HG02678 (cell line): ENCODE data around the gene SPATA33.

Source experiments
- ATAC-seq: cut with Tn5 transposase; IDR thresholded peaks from one replicate; pipeline ENCODE4 v1.9.1; 2021; ENCODE audit warnings: mild to moderate bottlenecking, moderate library complexity; ENCODE audit not compliant: unreplicated experiment

Gene SPATA33

GRCh38 chr16:89657442-89658220 is at the start of gene SPATA33, which contains the start of gene CHMP1A:
SPATA33 (plus strand) TSS chr16:89657836; CDS start chr16:89657912, 76 bp downstream.
CHMP1A (minus strand) TSS chr16:89657708; CDS start chr16:89657588, 120 bp downstream.
- ATAC-seq, result peak; percentile 90

- no peak for ATAC-seq
Measured at GRCh38 chr16:89607937-89608740, 49.5 kb upstream of the SPATA33 start.

GRCh38 chr16:89610108-89610453 is 47.6 kb upstream of the SPATA33 start:
- ATAC-seq, result no peak

- no peak for ATAC-seq
Measured at GRCh38 chr16:89612415-89613166, 45.0 kb upstream of the SPATA33 start.

GRCh38 chr16:89613231-89613953 is 44.2 kb upstream of the SPATA33 start, which contains the start of gene DPEP1:
DPEP1 (plus strand) TSS chr16:89613642; CDS start chr16:89630411, 16,769 bp downstream.
- ATAC-seq, result no peak

- no peak for ATAC-seq
Measured at GRCh38 chr16:89613954-89614459, 43.6 kb upstream of the SPATA33 start.

GRCh38 chr16:89615176-89615575 is 42.5 kb upstream of the SPATA33 start:
- ATAC-seq, result no peak

- ATAC-seq, result no peak
Measured at GRCh38 chr16:89615596-89616090, 42.0 kb upstream of the SPATA33 start.

- no peak for ATAC-seq
Measured at GRCh38 chr16:89616623-89617022, 41.0 kb upstream of the SPATA33 start.

- ATAC-seq, result no peak
Measured at GRCh38 chr16:89617036-89617435, 40.6 kb upstream of the SPATA33 start.

- ATAC-seq, result no peak
Measured at GRCh38 chr16:89618109-89618998, 39.3 kb upstream of the SPATA33 start.

GRCh38 chr16:89619840-89620239 is 37.8 kb upstream of the SPATA33 start:
- no peak for ATAC-seq

- no peak for ATAC-seq
Measured at GRCh38 chr16:89620406-89620841, 37.2 kb upstream of the SPATA33 start.

GRCh38 chr16:89621136-89621697 is 36.4 kb upstream of the SPATA33 start:
- ATAC-seq, result no peak

GRCh38 chr16:89621698-89622409 is 35.8 kb upstream of the SPATA33 start:
- no peak for ATAC-seq

GRCh38 chr16:89623511-89624261 is 34.0 kb upstream of the SPATA33 start:
- no peak for ATAC-seq
